ENCODE data around the gene SEZ6. TPM values are rescaled to one million over a fixed set of nuclear protein-coding genes. Genes with fewer than 3 reads are reported as not detected.

Gene SEZ6
- total RNA-seq, 1 donor from 2014 or later, result not detected

DNA sequence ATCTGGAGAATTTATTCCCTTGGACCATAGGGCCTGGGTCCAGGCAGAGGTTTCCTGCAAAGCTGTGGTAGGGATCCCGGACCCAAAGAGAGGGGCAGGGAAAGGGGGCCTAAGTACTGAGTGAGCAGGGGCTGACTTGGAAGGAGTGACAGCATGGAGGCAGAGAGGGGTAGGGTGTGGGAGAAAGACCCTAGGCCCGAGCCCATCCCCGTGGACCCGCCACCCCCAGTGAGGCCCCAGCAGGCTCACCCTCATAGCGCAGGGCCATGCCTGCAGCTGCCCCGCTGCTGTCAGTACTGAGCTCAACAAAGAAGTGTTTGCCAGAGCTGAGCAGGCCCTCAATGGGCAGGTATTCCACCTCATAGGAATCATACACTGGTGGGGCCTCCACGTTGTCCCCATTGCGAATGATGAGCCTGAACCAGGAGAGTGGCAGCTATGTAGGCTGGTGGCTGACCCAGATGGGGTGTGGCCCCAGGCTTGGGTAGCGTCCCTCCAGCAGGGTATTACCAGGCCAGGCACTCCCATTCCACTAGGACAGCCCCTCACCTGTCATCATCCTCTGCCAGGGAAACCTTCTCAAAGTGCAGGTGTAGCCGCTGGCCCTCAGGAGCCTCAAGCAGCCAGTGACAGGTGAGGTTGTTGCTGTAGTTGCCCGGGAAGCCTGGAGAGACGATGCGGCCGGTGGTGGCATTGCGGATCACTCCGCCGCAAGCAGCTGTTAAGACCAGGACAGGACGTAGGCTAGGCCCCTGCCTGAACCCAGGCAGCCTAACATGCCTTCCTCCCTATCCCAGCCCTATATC, 45.4 kb downstream of the SEZ6 start:
- no peaks in the 10 kb centered on the region for H3K9me3 Mint-ChIP-seq
- H3K27ac Mint-ChIP-seq, result no peak overlapping the region
- H3K36me3 Mint-ChIP-seq (ENCODE audit: low read depth), result no peaks in the 10 kb centered on the region
- ChIA-PET POLR2A (no interaction called here), CTCF (interaction anchor here (0.9 kb wide), 1 partner anchor 164 kb away, joined by 4 read pairs; no protein-coding TSS in a partner anchor)
- no peak overlapping the region for H3K4me3 Mint-ChIP-seq
- no peaks in the 10 kb centered on the region for H3K4me1 Mint-ChIP-seq
- H3K27me3 Mint-ChIP-seq, result peaks cover 15% of the 10 kb centered on the region
- intact Hi-C loops (cut with micrococcal nuclease), result no loop called here
- TF ChIP-seq, protein P1, sequence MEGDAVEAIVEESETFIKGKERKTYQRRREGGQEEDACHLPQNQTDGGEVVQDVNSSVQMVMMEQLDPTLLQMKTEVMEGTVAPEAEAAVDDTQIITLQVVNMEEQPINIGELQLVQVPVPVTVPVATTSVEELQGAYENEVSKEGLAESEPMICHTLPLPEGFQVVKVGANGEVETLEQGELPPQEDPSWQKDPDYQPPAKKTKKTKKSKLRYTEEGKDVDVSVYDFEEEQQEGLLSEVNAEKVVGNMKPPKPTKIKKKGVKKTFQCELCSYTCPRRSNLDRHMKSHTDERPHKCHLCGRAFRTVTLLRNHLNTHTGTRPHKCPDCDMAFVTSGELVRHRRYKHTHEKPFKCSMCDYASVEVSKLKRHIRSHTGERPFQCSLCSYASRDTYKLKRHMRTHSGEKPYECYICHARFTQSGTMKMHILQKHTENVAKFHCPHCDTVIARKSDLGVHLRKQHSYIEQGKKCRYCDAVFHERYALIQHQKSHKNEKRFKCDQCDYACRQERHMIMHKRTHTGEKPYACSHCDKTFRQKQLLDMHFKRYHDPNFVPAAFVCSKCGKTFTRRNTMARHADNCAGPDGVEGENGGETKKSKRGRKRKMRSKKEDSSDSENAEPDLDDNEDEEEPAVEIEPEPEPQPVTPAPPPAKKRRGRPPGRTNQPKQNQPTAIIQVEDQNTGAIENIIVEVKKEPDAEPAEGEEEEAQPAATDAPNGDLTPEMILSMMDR (IDR thresholded peaks at IDR 0.05), result no peak
- ATAC-seq (ENCODE audit: low read depth), result no peak
- DNase-seq, result no peak

GRCh38 chr17:28959471-28959871, 46.4 kb downstream of the SEZ6 start:
- Mint-ChIP-seq H3K36me3 (ENCODE audit: low read depth) (no peaks in the 10 kb centered on the region), H3K9me3 (no peaks in the 10 kb centered on the region), H3K4me1 (no peaks in the 10 kb centered on the region), H3K27me3 (peaks cover 14% of the 10 kb centered on the region), H3K4me3 (no peak overlapping the region), H3K27ac (no peak overlapping the region)
- ChIA-PET CTCF (no interaction called here), POLR2A (no interaction called here)
- DNase-seq (no peak), ATAC-seq (ENCODE audit: low read depth) (no peak)
- intact Hi-C loops (cut with micrococcal nuclease), result loop anchor here (10.0 kb wide), 1 partner anchor 635 kb away; the partner anchor contains the start of gene ANKRD13B
- TF ChIP-seq, protein P1 (IDR thresholded peaks at IDR 0.05), result no peak

- ATAC-seq (ENCODE audit: low read depth) (no peak), DNase-seq (no peak)
- Mint-ChIP-seq H3K36me3 (ENCODE audit: low read depth) (no peaks in the 10 kb centered on the region), H3K4me1 (no peaks in the 10 kb centered on the region), H3K27ac (no peak overlapping the region), H3K27me3 (peaks cover 10% of the 10 kb centered on the region), H3K9me3 (no peaks in the 10 kb centered on the region), H3K4me3 (no peak overlapping the region)
- intact Hi-C loops (cut with micrococcal nuclease), result loop anchor here (10.0 kb wide), 1 partner anchor 636 kb away; the partner anchor contains the start of gene ANKRD13B
- TF ChIP-seq, protein P1 (IDR thresholded peaks at IDR 0.05), result no peak
- CTCF ChIA-PET, result no interaction called here
- POLR2A ChIA-PET, result no interaction called here
Observed at GRCh38 chr17:28958820-28959455, 46.9 kb downstream of the SEZ6 start.

- Mint-ChIP-seq H3K4me3 (no peak overlapping the region), H3K36me3 (ENCODE audit: low read depth) (no peaks in the 10 kb centered on the region), H3K27ac (no peak overlapping the region), H3K9me3 (no peaks in the 10 kb centered on the region), H3K4me1 (no peaks in the 10 kb centered on the region), H3K27me3 (no peaks in the 10 kb centered on the region)
- POLR2A ChIA-PET, result no interaction called here
- CTCF ChIA-PET, result interaction anchor here (1.9 kb wide), 2 partner anchors 8 to 159 kb away, joined by 5 to 7 read pairs; no protein-coding TSS in a partner anchor
- ATAC-seq (ENCODE audit: low read depth) (no peak), DNase-seq (no peak)
- TF ChIP-seq, protein P1 (IDR thresholded peaks at IDR 0.05), result no peak
- intact Hi-C loops (cut with micrococcal nuclease), result loop anchor here (10.0 kb wide), 1 partner anchor 637 kb away; the partner anchor contains the start of gene ANKRD13B
Observed at GRCh38 chr17:28957992-28958355, 47.9 kb downstream of the SEZ6 start.
